HL-60 (cell line): ENCODE data around the gene SMURF1.

Source experiments
- CTCF ChIP-seq: IDR thresholded peaks from one replicate; pipeline ENCODE4 v1.5.1; 2011; ENCODE audit warnings: low read length, control low read depth, inconsistent platforms; ENCODE audit not compliant: insufficient read depth
- REST ChIP-seq: IDR thresholded peaks from 2 replicates; pipeline ENCODE4 v1.6.1; 2012; ENCODE audit warnings: low read depth; ENCODE audit not compliant: insufficient replicate concordance

GRCh38 chr7:99061001-99061776 lies 82.7 kb downstream of the SMURF1 start:
- TF ChIP-seq CTCF, result no peak
- TF ChIP-seq REST, result no peak
